Stimulated activated naive CD8-positive, alpha-beta T cell treated with anti-CD3 and anti-CD28 coated beads, Interleukin-15, Interleukin-2, amounts not matched to agents 100 ng/mL and 50 ng/mL, for 24 hours (primary cell): ENCODE data around the gene UHRF2.

Source experiments
- H3K27ac Mint-ChIP-seq: one replicate; pipeline ENCODE4 v1.8.0; 2021; ENCODE audit warnings: mild to moderate bottlenecking, mixed read lengths
- H3K27me3 Mint-ChIP-seq: one replicate; pipeline ENCODE4 v1.8.0; 2021; ENCODE audit warnings: mixed read lengths
- H3K36me3 Mint-ChIP-seq: one replicate; pipeline ENCODE4 v1.8.0; 2021; ENCODE audit warnings: low read depth, mixed read lengths
- H3K4me1 Mint-ChIP-seq: one replicate; pipeline ENCODE4 v1.8.0; 2021; ENCODE audit warnings: low read depth, mixed read lengths
- H3K4me3 Mint-ChIP-seq: one replicate; pipeline ENCODE4 v1.8.0; 2021; ENCODE audit warnings: mild to moderate bottlenecking, mixed read lengths
- H3K9me3 Mint-ChIP-seq: one replicate; pipeline ENCODE4 v1.8.0; 2021; ENCODE audit warnings: mixed read lengths

The UHRF2 gene

DNA sequence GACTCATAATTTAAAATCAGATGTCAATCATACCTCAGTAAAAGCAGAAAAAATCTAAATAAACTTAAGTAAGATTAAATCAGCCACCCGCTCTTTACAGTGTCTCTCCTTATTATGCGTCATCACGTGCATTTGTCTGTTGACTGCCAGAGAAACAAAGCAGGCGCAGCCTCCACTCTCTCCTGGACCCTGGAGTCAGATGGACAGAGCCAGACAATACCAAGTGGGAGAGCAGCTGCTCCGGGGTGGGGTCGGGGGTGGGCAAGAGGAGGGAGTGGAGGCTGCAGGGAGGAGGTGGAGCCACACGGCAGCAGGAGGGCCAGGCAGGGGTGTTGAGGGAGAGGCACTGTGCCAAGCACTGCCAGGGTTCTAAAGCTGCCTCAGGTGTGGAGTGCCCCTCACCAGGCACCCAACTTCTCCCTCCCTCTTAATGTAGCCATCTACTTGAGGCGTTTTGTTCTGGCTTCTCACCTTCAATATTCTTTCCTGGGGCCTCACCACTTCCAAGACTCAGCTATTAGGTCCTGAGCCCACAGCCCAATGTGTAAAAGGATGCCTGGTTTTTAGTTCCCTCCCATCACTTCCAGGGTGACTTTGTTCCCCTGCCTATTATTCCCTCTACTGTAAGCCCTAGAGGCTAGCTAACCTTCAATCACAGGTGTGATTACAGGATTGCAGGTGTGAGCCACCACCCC, 136.3 kb downstream of the UHRF2 start:
- no peaks in the 10 kb centered on the region for H3K4me1 Mint-ChIP-seq
- H3K36me3 Mint-ChIP-seq = no peaks in the 10 kb centered on the region
- H3K27ac Mint-ChIP-seq = no peak overlapping the region
- H3K4me3 Mint-ChIP-seq = no peak overlapping the region
- H3K27me3 Mint-ChIP-seq = no peaks in the 10 kb centered on the region
- H3K9me3 Mint-ChIP-seq = no peaks in the 10 kb centered on the region

DNA sequence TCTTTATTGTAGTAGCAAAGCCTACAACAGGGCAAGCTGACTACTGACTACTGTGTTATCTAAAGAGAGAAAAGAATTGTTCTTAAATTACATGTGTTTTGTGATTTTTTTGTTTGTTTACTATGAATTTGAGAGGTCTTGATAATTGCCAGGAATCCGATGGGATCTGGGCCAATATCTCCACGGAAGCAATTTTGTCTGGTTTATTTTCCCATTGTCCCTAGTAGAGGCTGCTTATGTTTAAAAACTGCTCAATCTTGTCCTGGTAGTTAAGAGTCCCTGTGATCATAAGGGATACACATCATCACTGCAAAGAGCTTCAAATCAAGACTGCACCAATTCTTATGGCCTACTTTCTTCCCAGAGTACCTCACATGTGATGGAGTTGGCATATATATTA, 138.1 kb downstream of the UHRF2 start:
- Mint-ChIP-seq H3K4me1 (no peaks in the 10 kb centered on the region), H3K36me3 (no peaks in the 10 kb centered on the region), H3K27me3 (no peaks in the 10 kb centered on the region), H3K4me3 (no peak overlapping the region), H3K9me3 (no peaks in the 10 kb centered on the region), H3K27ac (no peak overlapping the region)

- H3K27ac Mint-ChIP-seq = no peak overlapping the region
- H3K4me1 Mint-ChIP-seq = no peaks in the 10 kb centered on the region
- no peaks in the 10 kb centered on the region for H3K9me3 Mint-ChIP-seq
- H3K36me3 Mint-ChIP-seq = no peaks in the 10 kb centered on the region
- no peaks in the 10 kb centered on the region for H3K27me3 Mint-ChIP-seq
- no peak overlapping the region for H3K4me3 Mint-ChIP-seq
Observed at GRCh38 chr9:6552033-6552432, 139.0 kb downstream of the UHRF2 start.

GRCh38 chr9:6552498-6553121, 139.6 kb downstream of the UHRF2 start:
- no peak overlapping the region for H3K27ac Mint-ChIP-seq

DNA sequence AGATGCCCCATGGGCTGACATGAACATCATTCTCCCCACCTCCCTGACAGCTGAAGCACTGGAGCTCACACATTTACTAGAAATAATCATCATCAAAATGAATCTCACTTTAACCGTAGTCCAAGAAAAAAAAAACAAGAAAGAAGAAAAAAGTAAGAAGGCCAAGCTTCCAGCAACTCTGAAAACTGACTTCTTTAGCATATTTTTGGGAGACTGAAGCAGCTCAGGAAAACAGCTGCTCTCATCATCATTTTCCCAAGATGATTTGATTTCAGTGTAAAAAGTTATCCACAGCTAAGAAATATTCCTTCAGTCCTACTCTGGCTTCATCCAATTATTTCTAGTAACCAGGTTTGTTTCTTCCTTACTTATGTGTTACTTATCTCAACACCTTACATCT, 140.9 kb downstream of the UHRF2 start:
- Mint-ChIP-seq H3K36me3 (no peaks in the 10 kb centered on the region), H3K4me1 (no peaks in the 10 kb centered on the region), H3K9me3 (no peaks in the 10 kb centered on the region), H3K27me3 (no peaks in the 10 kb centered on the region), H3K4me3 (no peak overlapping the region), H3K27ac (no peak overlapping the region)

More at GRCh38 chr9:6552498-6553121, 139.6 kb downstream of the UHRF2 start:
- no peaks in the 10 kb centered on the region for H3K36me3 Mint-ChIP-seq
- no peaks in the 10 kb centered on the region for H3K27me3 Mint-ChIP-seq
- no peaks in the 10 kb centered on the region for H3K9me3 Mint-ChIP-seq
- no peak overlapping the region for H3K4me3 Mint-ChIP-seq
- no peaks in the 10 kb centered on the region for H3K4me1 Mint-ChIP-seq
